HG02938 (cell line): ENCODE results near the gene SORL1.

Experiments
- ATAC-seq: cut with Tn5 transposase; IDR thresholded peaks from one replicate; pipeline ENCODE4 v1.9.1; 2021; ENCODE audit warnings: mild to moderate bottlenecking, moderate library complexity; ENCODE audit not compliant: unreplicated experiment

Gene SORL1

DNA sequence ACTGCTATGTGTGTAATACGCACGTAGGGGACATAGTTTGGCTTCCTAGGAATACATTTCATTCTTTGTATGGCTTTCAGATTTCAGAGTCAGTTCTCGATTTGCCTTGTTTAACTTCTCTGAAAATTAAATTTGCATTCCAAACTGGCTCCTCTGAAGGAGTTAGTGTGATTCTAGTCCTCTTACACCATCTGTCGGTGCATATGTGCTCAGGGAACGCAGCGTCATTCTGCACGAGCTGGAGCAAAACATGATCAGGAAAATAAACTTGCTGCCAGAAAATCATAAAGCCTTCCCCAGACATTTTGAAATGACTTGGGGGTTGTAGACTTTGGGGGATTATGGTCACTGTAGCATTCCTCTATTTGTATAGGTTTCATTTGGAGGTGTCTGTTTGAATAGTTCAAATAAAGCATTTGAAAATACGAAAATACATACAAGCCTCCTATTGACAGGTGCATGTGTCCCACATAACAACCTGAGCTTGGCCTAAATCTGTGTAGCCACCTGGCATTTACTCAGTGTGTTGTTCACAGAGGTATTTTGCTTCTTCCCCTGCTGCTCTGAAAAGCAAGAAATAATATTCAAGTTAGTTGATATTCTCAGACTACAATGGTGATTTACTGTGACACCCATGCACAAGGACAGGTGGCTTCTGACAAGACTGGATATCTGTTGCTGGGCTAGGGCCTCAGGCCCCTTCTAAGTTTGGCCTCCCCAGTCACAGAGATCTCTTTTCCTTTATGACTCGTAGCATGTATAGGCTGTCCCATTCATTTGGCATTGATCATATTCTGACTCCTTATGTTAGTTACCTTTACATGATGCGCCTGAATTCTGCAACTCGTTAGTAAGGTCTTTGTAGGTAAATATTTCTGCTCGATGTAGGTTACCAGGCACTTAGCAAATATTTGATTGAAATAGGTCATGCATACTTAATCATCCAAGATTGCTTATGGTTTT is 82.3 kb downstream of the SORL1 start:
- ATAC-seq, result no peak

DNA sequence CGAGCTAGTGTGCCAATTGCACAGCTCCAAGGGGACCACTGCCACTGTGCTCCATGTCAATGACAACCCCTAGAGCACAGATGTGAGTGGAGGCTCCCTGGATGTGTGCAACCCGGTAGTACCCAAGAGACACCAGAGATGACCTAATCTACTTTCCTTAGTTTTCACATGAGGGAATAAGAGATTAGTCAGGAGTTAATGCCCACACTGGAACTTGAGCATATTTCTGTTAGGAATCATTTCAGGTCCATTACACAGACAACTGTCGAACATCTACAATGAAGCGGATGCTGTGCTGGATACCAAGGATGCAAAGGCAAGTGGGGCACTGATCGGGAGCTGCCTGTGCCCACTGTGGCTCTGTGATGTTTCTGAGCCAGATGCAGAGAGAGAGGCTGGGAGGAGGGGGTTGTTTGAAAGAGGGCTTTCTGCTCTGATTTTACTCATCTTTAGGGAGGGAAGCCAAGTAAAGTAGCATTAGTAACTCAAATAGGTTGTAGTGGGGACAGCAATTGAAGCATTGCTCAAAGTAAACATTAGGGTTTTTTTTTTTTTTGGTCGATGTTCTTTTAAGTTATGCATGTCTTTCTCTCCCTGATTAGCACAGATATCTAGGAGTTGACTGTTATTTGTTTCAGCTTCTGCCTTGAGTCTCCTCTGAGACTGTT is 83.1 kb downstream of the SORL1 start:
- ATAC-seq, result no peak

DNA sequence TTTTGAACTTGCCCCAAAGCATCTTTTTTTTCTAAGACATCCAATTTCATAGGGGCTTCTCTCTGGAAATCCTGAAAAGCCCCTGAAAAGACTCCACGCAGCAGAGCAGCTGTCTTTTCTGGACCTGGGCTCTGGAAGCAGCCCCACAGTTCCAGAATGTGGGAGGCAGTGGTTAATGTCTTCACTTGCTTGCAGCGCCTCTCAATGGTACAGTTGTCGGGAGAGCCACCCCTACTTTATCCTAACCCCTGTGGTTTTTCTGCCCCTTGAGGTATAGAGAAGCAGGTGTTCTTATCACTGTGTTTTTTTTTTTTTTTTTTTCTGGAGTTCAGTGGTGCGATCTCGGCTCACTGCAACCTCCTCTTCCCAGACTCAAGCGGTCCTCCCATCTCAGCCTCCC is 84.0 kb downstream of the SORL1 start:
- no peak for ATAC-seq

DNA sequence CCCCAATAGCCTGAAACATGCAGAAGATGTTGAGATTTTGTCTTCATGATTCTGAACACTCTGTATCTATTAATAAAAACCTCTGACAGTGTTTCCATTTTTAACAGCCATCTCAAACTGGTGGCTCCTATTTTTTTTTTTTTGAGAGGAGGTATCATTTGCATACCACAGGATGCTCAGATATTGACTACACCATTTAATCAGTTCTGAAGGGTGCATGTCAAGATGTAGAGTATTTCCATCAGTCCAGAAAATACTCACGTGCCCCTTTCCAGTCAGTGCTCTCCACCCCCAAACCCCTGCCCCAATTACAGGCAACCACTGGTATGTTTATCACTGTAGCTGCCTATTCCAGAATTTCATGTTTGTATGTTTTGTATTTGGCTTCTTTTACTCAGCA is 85.9 kb downstream of the SORL1 start:
- ATAC-seq, result peak; percentile 73

DNA sequence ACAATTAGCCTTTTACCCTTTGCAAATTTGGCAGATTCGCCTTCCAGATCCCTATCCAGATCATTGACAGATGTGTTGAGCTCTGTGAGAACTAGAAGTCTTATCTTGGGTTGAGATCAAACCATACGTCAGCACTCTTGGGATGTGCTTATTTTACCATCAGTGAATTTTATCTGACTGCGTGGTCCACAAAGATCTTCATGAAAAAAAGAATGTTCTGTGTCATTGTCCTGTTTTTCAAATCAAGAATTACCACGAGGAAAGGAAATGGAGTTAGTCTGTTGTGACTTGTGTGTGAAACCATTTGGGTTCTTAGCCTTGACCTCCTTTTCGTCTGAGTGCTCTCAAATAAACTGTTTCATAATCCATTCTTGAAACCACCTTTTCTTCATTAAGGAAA is 86.9 kb downstream of the SORL1 start:
- ATAC-seq, result no peak

DNA sequence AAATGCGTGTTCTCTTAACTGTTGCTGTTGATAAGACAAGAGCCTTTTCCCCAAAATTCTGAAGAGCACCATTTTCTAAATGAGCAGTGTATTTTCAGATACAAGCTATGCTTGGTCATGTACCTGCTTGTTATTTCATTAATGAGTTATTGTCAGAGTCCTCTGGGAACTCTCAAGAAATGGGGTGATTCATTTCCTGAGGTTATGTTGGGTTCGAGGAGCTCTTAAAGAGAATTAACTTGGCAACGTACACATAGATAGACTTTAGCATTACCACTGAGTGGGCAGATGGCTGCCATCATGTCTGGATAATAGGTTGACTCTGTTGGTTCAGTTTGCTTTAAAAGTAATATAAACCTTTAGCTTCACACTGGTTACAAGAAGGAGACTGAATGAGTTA is 88.5 kb downstream of the SORL1 start:
- no peak for ATAC-seq

DNA sequence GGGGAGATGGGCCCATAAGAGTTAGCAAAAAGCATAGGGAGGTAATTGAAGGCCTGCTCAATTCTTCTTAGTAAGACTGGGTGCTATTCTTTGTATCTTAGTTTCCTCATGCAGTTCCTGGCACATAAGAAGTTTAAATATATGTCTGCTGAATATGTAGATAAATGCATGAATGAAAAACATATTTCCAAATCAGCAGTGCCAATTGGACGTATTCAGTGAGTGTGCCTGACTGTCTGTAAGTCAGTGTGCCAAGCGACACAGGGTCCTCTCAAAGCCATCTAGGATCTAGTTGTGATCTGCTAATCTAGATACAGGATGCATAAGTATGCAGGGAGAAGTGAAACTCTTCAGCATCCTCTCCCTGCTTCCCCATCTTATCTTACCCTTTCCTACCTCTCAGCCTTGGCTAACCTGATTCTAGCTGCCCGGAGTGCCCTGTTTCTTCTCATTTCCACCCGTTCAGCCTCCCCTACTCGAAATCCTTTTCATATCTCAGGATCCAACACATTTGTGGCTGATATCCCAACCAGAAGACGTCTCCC is 91.8 kb downstream of the SORL1 start:
- no peak for ATAC-seq

DNA sequence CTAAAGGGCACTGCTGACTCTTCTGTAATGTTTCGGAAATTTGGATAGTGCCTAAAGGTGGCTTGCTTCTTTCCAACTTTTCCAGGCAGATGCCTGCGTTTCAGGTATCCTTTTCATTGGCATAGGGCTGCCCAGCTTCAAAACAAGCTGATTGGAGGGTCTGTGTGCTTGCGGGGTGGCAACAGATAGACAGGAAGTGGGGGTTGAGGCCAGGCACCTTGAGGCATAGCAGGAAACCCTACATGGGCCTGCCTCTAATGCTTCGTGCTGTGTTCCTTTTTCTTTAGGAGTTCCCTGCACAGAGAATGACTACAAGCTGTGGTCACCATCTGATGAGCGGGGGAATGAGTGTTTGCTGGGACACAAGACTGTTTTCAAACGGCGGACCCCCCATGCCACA is 92.8 kb downstream of the SORL1 start:
- no peak for ATAC-seq

DNA sequence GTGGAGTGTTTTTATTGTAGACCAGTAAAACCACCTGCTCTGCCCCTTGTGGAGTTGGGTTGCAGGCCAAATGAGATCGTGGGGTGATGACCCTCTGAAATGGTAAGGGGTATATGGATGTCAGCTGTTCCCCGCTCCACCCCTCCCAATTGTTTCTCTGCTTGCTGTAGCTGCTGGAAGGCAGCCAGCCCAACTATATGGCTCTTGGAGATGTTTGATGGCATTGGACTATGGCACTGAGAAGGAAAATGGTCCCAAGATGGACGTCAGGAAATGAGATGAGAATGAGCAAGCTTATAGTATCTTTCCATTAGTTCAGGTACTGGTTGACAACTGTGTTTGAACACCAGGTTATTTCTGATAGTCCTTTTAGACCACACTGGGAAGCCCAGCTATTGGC is 95.5 kb downstream of the SORL1 start:
- ATAC-seq, result no peak

DNA sequence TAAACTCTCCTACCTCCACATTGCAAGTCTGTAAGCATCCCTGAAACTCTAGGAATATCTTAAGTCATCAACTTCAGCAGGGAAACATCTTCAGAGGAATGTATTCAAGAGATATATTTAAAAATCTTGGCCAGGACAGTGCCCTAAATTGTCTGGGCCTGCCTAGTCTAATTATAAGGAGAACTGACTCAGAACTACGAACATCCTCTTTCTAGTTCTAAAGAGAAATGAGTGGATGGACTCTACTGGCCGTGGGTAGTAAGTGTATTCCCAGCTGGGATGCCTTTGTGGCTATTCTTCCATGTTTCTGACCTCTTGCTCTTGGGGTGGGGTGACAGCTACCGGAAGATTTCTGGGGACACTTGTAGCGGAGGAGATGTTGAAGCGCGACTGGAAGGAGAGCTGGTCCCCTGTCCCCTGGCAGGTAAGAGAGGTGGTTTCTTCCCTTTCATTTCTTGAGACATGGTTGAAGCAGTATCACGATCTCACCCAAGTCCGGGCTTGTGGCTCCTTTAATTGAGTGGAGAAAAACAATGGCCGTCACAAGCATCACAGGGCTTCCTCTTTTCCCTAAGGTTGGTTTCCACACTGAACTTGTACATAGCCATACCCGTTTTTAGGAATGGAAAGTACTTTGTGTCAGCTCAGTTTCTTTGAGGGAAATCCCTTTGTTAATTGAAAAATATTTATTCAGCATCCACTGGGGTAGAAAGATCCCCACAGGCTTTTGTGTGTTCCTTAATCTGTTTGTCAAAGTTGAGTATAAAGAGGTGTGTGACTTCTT is 98.3 kb downstream of the SORL1 start:
- no peak for ATAC-seq

DNA sequence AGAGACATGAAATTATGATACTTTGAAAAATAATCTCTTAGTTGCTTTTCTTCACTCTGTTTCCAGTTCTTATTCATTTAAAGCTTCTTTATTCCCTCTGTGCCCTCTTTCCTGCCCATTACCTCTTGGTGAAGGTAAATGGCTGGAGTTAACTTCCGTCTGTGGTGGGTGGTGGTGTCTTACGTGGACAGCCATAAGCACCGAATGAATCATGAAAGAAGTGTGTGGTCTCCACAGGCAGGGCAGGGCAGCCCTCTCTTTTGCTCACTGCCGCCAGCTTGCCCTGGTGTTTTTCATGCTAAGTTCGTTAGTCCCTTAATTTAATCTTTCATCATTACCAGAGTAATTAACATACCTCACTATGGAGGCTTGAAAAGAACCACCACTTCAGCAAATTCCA is 99.3 kb downstream of the SORL1 start:
- ATAC-seq, result no peak

DNA sequence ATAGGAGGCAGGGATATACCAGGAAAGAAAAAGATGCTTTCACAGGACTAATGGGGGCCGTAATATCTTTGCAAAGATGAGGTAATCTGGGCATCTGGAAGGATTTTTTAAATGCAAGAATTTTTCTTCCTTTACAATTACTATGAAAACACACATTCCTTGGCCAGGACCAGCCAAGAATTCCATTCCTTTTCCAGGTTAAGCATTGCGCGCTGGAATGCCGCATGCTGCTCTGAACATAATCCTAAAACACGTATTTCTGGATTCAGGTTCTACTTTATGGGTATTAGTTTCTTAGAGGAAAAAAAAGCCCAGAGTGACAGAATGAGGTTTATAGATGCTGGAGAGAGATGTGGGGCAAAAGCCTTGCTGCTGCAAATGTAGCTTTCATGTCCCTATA is 100.0 kb downstream of the SORL1 start:
- ATAC-seq, result no peak

DNA sequence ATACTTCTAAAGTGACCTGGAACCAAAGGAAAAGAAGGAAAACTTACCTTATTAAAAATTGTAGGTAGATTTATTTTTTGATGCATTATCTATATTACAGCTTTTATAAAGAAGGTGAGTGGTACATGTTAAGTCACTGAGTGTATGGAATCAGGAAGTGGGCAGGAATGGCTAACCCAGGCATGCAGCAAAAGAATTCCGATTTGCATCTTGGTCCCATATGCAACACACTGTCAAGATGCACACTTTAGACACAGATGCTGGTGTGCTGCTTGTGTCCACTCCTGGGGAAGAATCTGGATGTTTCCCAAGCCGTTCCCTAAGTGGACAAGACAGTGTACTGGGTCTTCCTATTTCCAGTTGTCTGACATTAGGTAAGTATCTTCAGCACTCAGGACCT is 100.5 kb downstream of the SORL1 start:
- no peak for ATAC-seq

DNA sequence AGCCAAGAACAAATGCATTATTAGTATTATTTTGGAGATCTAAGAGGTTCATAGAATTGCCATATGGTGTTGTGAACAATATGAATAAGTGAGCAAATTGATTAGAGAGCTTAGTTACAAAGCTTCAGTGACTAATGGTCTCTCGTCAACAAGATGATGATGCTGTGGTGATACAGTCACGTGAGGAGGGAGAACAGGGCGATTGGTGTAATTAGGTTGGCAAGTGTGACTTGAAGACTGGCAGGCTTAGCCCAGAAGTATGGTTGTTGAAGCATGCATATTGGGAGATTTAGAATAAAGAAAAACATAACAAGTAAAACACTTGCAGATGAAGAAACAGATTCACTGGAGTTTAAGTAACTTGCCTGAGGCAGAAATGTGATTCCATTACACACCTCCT is 101.3 kb downstream of the SORL1 start:
- ATAC-seq, result no peak

DNA sequence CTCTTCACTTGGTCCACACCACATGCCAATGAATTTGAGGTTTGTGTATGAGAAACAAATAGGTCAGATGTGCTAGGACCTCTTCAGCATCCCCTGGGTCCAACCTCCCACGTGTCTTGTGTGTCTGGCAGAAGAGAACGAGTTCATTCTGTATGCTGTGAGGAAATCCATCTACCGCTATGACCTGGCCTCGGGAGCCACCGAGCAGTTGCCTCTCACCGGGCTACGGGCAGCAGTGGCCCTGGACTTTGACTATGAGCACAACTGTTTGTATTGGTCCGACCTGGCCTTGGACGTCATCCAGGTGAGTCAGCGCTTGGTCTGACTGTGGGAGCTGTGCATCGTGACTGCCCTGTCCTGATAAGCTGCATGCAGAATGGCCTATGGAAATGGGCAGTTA is 101.7 kb downstream of the SORL1 start:
- ATAC-seq, result no peak

DNA sequence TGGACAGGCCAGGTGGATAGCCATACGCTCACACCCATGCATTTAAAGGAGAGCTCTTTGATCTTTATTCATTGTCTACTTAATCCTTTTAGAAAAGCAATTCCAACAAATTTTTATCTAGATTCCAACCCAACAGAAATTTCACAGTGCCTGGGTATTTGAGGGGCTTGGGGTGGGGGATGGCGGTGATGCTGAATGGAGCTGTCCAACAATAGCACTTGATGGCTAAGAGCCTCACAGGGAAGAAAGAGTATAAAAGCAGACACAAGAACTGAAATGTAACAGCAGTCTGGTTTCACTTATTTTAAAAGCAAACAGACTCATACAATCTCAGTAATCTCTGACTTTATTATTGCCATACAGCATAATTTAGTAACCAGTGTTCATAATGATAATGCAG is 102.4 kb downstream of the SORL1 start:
- ATAC-seq, result no peak

DNA sequence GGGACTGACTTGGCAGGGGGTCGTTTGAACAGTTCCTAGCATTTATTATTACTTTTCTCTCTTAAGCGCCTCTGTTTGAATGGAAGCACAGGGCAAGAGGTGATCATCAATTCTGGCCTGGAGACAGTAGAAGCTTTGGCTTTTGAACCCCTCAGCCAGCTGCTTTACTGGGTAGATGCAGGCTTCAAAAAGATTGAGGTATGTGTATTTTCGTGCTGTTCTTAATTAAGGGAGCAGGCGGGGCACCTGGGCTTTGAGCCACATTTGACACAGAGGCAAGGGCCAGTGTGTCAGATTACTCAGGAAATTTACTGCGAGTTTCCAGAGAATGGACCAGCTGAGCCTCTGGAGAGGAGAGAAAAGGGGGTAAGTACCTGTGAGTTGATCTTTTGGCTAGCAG is 103.0 kb downstream of the SORL1 start:
- ATAC-seq, result no peak

DNA sequence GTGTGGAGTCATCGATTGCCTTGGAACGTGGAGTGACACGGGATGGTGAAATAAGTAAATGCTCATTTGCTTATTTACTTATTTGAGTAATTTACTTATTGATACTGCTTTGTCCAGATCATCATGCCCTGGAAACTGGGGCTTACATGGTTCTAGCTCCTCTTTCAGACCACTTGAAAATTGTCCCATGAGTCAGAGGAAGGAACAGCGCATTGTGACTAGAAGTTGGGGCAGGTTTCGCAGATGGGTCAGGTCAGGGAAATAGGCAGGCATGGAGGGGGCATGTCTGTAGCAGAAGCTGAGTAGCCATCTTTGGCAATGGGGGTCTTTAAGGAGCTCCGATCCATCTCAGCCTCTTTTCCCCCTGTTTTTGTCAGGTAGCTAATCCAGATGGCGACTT is 104.8 kb downstream of the SORL1 start:
- no peak for ATAC-seq

DNA sequence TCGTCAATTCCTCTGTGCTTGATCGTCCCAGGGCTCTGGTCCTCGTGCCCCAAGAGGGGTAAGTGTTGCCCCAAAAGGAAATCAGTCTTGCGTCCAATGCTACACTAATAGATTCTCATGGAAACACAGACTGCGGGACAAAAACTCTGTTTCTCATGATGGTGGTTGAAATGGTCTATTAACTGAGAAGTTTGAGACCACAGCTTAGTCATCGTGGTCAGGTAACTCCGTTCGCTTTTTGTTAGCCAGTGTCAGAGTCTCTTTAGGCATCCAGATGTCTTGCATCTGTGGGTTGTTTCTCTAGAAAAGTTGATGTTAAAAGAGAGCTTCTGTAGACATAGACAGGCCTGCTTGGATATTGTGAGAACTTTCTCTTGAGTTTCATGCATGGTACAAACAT is 105.2 kb downstream of the SORL1 start:
- peak; percentile 90 for ATAC-seq

DNA sequence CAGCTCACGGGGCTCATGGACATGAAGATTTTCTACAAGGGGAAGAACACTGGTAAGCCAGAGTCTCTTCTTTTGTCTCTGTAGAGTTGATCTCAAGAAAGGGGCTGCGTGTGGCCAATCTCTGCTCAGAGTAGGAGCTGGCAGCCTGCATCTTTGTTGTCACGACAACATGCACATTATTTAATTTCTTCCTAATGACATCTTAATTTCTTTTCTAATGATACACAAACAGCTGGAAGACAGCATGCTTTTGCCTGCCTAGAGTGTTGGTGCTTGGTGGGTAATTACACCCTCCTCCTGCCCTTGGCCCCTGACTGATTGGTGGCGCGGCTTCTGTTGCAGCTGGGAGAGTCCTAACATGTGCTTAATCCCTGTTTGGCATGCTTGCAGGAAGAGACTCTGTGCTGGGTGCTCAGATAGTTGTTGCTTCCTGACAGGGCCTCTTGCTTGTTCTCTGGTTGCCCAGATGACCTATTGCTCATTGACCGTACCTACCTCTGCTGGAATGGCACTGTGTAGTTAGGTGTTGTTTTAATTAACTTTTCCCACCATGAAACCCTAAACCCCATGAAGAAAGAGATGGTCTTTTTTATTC is 107.6 kb downstream of the SORL1 start:
- no peak for ATAC-seq

DNA sequence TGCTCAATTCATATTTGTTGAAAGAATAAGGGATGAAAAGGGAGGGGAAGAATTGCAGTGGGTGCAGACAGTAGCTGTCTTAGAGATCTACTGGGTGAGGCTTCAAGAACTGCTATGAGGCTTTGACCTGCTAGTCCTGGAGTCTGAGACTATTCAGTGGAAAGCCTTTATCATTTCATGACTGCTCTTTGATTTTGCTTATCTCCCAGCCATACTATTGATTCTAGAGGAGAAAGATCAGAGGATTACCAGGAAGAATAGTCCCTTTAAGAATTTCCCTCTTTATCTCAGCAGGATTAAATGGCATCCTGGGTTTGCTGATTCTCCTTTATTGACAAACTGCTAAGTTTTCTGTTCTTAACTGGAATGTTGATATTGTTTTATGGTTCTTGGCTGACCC is 108.1 kb downstream of the SORL1 start:
- ATAC-seq, result no peak
